Stimulated activated CD8-positive, alpha-beta memory T cell treated with anti-CD3 and anti-CD28 coated beads, Interleukin-12 subunit alpha, Interleukin-12 subunit beta, amount 100 ng/mL, for 4 hours (primary cell): Measurements from ENCODE around the gene GSTM5.
"Not testable (repeated sequence)": the region's sequence is repeated elsewhere in the genome, so short reads cannot be mapped to it uniquely, and the experiment has no call there.

ENCODE experiments used
- DNase-seq: peaks from one replicate; pipeline ENCODE4 v3.0.0-alpha.2; 2020; ENCODE audit warnings: low read depth

Gene GSTM5

GRCh38 chr1:109728870-109729269 is 16.8 kb downstream of the GSTM5 start:
- no peak for DNase-seq

- no peak for DNase-seq
Observed at GRCh38 chr1:109730666-109731065, 18.6 kb downstream of the GSTM5 start.

GRCh38 chr1:109732390-109732881 is 20.4 kb downstream of the GSTM5 start:
- DNase-seq: no peak

- no peak for DNase-seq
Observed at GRCh38 chr1:109733236-109733870, 21.3 kb downstream of the GSTM5 start.

GRCh38 chr1:109739738-109740614 is 27.9 kb downstream of the GSTM5 start:
- peak; percentile 77 for DNase-seq

GRCh38 chr1:109740615-109741373 is 28.7 kb downstream of the GSTM5 start, which contains the start of gene GSTM3:
GSTM3 (minus strand) TSS chr1:109741038; CDS start chr1:109740287, 751 bp downstream.
- DNase-seq: no peak

GRCh38 chr1:109748311-109748710 is 36.3 kb downstream of the GSTM5 start:
- DNase-seq: not testable (repeated sequence)

GRCh38 chr1:109749221-109749620 is 37.2 kb downstream of the GSTM5 start:
- DNase-seq: no peak

GRCh38 chr1:109750241-109750882 is 38.3 kb downstream of the GSTM5 start:
- no peak for DNase-seq

- no peak for DNase-seq
Observed at GRCh38 chr1:109750920-109751319, 38.9 kb downstream of the GSTM5 start.

GRCh38 chr1:109751531-109752260 is 39.6 kb downstream of the GSTM5 start:
- no peak for DNase-seq

- no peak for DNase-seq
Observed at GRCh38 chr1:109754738-109755137, 42.7 kb downstream of the GSTM5 start.

- DNase-seq: not testable (repeated sequence)
Observed at GRCh38 chr1:109756325-109756724, 44.3 kb downstream of the GSTM5 start.

- no peak for DNase-seq
Observed at GRCh38 chr1:109756848-109757521, 44.9 kb downstream of the GSTM5 start.

GRCh38 chr1:109757936-109758786 is 46.1 kb downstream of the GSTM5 start:
- no peak for DNase-seq

GRCh38 chr1:109759513-109760334 is 47.7 kb downstream of the GSTM5 start:
- no peak for DNase-seq

GRCh38 chr1:109760581-109761226 is 48.7 kb downstream of the GSTM5 start:
- DNase-seq: no peak
